Hematopoietic multipotent progenitor cell treated with erythropoietin and hydrocortisone succinate and interleukin-3 and kit ligand, for 8 days (in vitro differentiated cells): Measurements from ENCODE around the gene TAF13.
"Not testable (repeated sequence)": the region's sequence is repeated elsewhere in the genome, so short reads cannot be mapped to it uniquely, and the experiment has no call there.

Experiments used
- DNase-seq: peaks from one replicate; pipeline ENCODE4 v3.0.0-alpha.2; 2015

Gene TAF13

DNA sequence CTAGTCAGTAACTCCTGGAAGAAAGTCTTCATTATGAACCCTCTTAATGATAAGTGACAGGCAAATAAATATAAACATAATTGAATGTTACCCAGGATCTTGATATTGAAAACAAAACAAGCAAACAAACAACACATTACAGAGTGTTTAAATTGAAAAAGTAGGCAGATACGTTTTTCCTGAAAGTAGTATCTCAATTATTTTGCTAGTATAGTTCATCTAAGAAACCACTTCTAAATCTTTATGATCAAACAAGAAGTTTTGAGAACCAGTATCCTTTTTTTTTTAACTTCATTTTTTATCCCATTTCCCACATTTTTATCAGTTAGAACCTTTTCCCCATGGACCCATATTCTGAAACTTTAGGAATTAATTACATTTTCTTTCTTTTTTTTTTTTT lies 30.2 kb downstream of the TAF13 start:
- DNase-seq = no peak

DNA sequence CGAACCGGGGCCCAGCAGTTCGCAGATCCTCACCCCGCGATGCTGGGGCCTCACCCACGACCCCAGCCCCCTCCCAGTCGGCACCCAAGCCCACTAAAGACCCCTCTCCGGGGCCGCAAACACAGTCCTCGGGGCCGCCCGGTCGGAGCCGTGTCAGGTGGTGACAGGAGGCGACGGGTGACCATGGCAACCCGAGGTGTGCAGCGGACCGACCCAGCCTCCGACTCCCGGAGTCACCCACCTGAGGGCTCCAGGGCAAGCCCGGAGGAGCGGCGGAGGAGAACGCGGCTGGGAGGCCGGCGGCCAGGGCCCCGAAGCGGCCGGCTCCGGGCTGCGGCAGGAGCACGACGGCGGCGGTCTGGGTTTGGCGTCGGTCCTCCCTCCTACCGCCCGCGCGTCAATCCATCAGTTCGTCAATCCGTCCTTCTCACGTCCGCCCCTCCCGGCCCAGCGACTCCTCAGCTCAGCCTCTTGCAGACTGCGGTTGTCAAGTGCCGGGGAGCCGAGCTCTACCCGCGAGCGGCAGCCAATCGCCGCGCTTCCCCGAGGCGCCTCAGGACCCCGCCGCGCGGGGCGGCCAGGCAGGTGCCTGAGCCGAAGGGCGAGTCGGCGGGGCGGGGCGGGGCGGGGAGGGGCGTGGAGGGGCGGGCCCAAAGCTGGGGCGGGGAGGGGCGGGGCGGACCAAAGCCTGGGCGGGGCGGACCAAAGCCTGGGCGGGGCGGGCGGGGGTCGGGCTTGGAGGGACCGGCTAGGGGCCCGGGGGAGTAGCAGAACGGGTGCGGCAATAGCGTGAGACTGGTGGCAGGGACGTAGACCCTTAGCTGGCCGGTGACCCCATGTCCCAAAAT lies 34.0 kb downstream of the TAF13 start, which contains the start of gene WDR47:
Gene WDR47, minus strand, starts transcription at position 482 of the 848 bp plus-strand sequence. CDS start 18,590 bp downstream, outside the sequence.
- peak; percentile 96 for DNase-seq

DNA sequence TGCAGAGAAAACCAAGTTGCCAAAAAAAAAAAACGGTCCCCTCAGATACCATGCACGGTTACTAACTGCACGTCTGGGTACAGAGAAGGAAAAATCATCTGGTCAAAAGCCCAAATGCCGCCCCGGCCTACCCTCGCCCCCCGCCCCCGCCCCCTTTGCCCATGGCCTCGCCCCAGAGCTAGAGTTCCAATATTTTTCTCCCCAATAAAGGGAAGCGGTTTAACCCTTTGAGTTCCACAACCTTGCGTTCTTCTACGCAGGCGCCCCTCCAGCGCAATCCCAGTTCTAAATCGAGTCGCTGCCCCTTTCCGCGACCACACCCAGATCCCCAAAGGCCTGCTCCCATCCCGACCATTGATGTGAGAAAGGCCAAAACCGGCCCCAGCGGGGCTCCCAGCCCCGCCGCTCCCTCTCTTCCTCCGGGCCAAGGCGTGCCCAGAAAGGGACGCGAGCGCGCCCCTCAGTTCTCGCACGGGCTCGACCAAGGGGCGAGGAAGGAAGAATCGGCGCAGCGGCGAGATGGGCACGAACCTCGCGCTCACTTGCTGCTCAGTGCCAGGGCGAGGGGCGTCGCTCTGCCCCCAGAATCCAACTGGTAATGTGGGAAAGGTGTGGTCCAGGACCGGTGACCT lies 34.7 kb downstream of the TAF13 start:
- DNase-seq = peak; percentile 21

DNA sequence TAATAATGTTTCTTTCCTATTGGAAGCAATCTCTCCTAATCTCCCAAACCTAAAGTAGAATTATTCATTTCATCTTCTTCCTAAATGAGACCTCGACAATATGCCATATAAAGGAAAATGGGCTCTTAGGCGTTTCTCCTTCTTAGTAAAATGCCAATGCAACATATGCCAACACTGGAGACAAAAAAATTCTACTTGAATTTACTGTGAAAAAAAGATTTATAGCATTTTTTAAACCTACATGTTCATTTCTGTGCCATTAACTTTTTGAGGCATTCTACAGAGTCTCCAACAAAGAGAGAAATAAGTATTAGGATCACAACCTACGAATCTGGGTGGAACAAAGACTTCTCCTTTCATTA lies 35.2 kb downstream of the TAF13 start:
- no peak for DNase-seq

DNA sequence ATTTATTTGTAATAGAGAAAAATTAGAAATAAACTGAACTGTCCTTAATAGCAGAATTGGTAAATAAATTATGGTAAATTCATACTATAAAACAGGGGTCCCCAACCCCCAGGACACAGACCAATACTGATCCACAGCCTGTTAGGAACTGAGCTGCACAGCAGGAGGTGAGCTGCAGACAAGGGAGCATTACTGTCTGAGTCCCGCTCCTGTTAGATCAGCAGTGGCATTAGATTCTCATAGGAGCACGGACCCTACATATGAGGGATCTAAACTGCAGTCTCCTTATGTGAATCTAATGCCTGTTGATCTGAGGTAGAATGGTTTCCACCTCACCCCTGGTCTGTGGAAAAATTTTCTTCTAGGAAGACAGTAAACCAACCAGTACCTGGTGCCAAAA lies 41.4 kb downstream of the TAF13 start:
- DNase-seq = no peak

DNA sequence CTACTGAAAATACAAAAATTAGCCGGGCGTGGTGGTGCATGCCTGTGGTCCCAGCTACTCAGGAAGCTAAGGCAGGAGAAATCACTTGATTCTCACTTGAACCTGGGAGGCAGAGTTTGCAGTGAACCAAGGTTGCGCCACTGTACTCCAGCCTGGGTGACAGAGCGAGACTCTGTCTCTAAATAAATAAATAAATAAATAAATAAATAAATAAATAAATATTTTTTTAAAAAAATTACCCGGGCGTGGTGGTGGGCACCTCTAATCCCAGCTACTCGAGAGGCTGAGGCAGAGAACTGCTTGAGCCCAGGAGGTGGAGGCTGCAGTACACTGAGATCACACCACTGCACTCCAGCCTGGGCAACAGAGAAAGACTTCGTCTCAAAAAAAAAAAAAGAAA lies 46.3 kb downstream of the TAF13 start:
- DNase-seq = not testable (repeated sequence)

DNA sequence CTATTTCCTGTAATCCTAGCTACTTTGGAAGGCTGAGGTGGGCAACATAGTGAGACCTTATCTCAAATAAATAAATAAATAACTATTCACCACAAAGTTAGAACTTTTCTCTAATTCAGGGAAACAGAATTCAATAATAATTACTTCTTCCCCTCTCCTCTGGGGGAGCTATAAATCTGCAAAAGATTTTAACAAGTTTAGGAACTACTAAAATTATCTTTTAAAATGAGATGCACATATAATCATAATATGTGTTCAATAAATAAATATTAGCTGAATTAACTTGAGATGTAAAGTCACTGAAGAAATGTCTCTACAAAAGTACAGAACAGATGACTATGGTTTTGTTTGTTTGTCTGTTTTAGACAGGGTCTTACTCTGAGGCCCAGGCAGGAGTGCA lies 48.0 kb downstream of the TAF13 start:
- DNase-seq = peak; percentile 13

DNA sequence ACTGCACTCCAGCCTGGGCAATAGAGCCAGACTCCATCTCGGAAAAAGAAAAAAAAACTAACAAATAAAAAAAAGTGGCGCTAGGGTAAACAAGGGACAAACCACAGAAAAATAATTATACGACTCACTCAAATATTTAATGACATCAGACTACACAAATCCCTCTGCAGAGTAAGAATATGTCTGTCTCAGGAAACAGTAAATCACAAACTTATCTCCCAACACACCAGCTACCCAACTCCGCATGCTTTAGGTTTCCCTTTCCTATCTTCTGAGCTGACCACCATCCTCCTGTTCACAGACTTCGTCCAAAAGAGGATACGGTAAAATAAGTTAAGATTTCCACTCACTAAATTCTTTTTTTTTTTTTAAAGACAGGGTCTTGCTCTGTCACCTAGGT lies 50.1 kb downstream of the TAF13 start:
- no peak for DNase-seq

DNA sequence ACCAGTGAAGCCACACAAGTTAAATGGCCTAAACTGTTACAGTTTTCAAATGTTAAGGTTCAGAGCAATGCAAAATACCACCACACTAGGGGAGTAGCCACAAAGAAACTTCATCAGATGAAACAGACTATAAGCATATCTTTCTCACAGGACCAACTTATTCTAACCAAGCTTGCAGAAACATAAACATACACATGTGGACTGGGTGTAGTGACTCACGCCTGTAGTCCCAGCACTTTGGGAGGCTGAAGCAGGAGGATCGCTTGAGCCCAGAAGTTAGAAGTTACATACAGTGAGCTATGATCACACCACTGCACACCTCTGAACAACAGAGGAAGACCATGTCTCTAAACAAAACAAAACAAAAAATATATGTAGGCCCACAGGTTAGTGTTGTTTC lies 51.2 kb downstream of the TAF13 start:
- DNase-seq = no peak

DNA sequence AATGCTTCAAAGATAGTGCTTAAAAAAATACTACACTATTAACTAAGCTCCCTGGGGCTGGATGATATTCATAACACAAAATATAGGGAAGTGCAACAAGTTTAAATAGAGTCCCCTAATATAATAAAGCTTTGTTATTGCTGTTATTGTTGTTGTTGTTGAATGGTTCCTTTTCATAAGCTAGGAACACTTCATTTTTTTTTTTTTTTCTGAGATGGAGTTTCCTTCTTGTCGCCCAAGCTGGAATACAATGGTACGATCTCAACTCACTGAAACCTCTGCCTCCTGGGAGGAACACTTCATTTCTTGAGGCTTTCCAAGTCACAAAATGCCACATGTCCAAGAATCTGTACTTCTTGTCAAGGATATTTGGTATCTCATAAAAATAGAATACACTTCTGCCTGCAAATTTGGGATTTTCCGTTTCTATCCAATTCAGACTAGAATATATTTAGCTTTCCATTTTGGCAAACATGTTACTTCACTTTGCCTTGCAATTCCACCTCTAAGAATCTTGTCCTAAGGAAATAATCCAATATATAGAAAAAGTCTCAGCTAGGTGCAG lies 55.0 kb downstream of the TAF13 start:
- DNase-seq = no peak

DNA sequence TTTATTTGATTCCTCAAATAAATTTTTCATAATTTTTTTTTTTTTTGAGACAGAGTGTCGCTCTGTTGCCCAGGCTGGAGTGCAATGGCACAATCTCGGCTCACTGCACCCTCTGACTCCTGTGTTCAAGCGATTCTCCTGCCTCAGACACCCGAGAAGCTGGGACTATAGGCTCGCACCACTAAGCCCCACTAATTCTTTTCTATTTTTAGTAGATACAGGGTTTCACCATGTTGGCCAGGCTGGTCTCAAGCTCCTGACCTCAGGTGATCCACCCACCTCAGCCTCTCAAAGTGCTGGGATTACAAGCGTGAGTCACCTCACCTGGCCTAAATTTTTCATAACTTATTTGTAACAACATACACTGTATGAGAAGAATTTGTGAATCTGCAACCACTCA lies 58.1 kb downstream of the TAF13 start:
- not testable (repeated sequence) for DNase-seq

DNA sequence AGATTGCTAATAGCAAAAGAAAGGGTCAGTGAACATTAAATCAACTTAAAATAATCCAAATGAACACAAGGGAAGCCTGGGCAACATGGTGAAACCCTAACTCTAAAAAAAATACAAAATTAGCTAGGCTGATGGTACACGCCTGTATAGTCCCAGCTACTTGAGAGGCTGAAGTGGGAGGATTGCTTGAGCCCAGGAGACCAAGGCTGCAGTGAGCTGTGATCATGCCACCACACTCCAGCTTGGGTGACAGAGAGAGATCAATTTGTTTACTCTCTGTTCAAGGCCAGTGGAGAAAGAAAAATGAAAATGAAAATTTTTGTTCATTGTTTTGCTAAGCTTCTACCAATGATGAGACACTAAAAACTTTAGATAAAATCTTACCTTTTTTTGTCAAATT lies 58.7 kb downstream of the TAF13 start:
- no peak for DNase-seq
